ENCODE measurements around the gene HMGN4. TPM values are rescaled to one million over a fixed set of nuclear protein-coding genes. Genes with fewer than 3 reads are reported as not detected.
A peak's percentile ranks its signal among the peaks of the same experiment; 100 is the strongest.

The HMGN4 gene
- total and polyA plus RNA-seq, 9 of the 15 experiments (the other 6 are each of a cell fraction or from before 2014, with no cell fraction given) = 35.4 to 134 (median 94.1) TPM

GRCh38 chr6:26532699-26533531, 5.3 kb upstream of the HMGN4 start (continued):
- TF ChIP-seq ZNF639 (CRISPR knock-in tag; conservative IDR thresholded peaks at IDR 0.05 in 1 of 2, IDR thresholded peaks at IDR 0.05 in 1 of 2) (no peak), RB1 (IDR thresholded peaks at IDR 0.05; ENCODE audit: low read depth) (peak; percentile 80), IFI16 (CRISPR knock-in tag; IDR thresholded peaks at IDR 0.05) (peak; percentile 49; the same call in 1 of the 2 replicates), ZFP30 (CRISPR knock-in tag; IDR thresholded peaks at IDR 0.05; ENCODE audit: borderline replicate concordance) (no peak), ZNF766 (CRISPR knock-in tag; conservative IDR thresholded peaks at IDR 0.05) (peak; percentile 96), YY1 (IDR thresholded peaks at IDR 0.05; ENCODE audit: borderline replicate concordance in 1 of 3, control insufficient read depth in 1 of 3, extremely low read depth in 1 of 3, insufficient read depth in 3 of 3, insufficient read length in 1 of 3, insufficient replicate concordance in 2 of 3, low read depth in 1 of 3, low read length in 2 of 3) (peak in 1 of 3 experiments; percentile 33), SRSF7 (optimal IDR thresholded peaks at IDR 0.05; ENCODE audit: low read depth, low read length) (no peak), ZNF740 (CRISPR knock-in tag; IDR thresholded peaks at IDR 0.05) (no peak), ZNF740 (tag; IDR thresholded peaks at IDR 0.05) (no peak), ZNF197 (CRISPR knock-in tag; IDR thresholded peaks at IDR 0.05; ENCODE audit: low read depth) (no peak), ZC3H8 (IDR thresholded peaks at IDR 0.05) (no peak), ZNF583 (CRISPR knock-in tag; IDR thresholded peaks at IDR 0.05) (no peak), SIRT6 (IDR thresholded peaks at IDR 0.05; ENCODE audit: low read depth, low read length) (no peak), NEUROD1 (IDR thresholded peaks at IDR 0.05; ENCODE audit: borderline replicate concordance, low read depth, low read length, partially characterized antibody) (no peak), E2F3 (CRISPR knock-in tag; IDR thresholded peaks at IDR 0.05) (no peak), NFYB (IDR thresholded peaks at IDR 0.05; ENCODE audit: extremely low read depth, insufficient read length) (no peak), SMARCB1 (IDR thresholded peaks at IDR 0.05; ENCODE audit: insufficient read length, low read depth) (no peak), THAP12 (CRISPR knock-in tag; IDR thresholded peaks at IDR 0.05) (no peak), PURB (CRISPR knock-in tag; IDR thresholded peaks at IDR 0.05; ENCODE audit: low read depth) (no peak), ETV6 (IDR thresholded peaks at IDR 0.05; ENCODE audit: borderline replicate concordance in 1 of 2, low read depth in 2 of 2, low read length in 1 of 2) (no peak), ETV6 (CRISPR knock-in tag; IDR thresholded peaks at IDR 0.05; ENCODE audit: borderline replicate concordance) (no peak), KLF1 (tag; IDR thresholded peaks at IDR 0.05) (no peak), RBM22 (IDR thresholded peaks at IDR 0.05; ENCODE audit: low read depth, low read length, poor library complexity, severe bottlenecking) (no peak)

All from K562 (cell line).